Measurements from ENCODE around the gene VWA3A.
A peak's percentile ranks its signal among the peaks of the same experiment; 100 is the strongest.
"Not testable (repeated sequence)": the region's sequence is repeated elsewhere in the genome, so short reads cannot be mapped to it uniquely, and the experiment has no call there.

VWA3A gene

GRCh38 chr16:22092143-22092933 is at the start of gene VWA3A:
Gene VWA3A (plus strand): TSS chr16:22092541. CDS start chr16:22092638, 97 bp downstream.
- DNase-seq = no peak

GRCh38 chr16:22043882-22044281 is 48.5 kb upstream of the VWA3A start:
- not testable (repeated sequence) for DNase-seq

GRCh38 chr16:22045888-22046287 is 46.5 kb upstream of the VWA3A start:
- not testable (repeated sequence) for DNase-seq

- no peak for DNase-seq
These were observed 41.4 kb upstream of the VWA3A start for GRCh38 chr16:22050963-22051362.

GRCh38 chr16:22052980-22053379 is 39.4 kb upstream of the VWA3A start:
- no peak for DNase-seq

- DNase-seq = peak; percentile 54
These were observed 38.4 kb upstream of the VWA3A start for GRCh38 chr16:22053921-22054341.

GRCh38 chr16:22054847-22055590 is 37.3 kb upstream of the VWA3A start:
- DNase-seq = peak; percentile 54

- no peak for DNase-seq
These were observed 36.5 kb upstream of the VWA3A start for GRCh38 chr16:22055881-22056280.

- no peak for DNase-seq
These were observed 28.4 kb upstream of the VWA3A start for GRCh38 chr16:22063888-22064467.

- DNase-seq = no peak
These were observed 27.1 kb upstream of the VWA3A start for GRCh38 chr16:22065252-22065651.

- no peak for DNase-seq
These were observed 21.7 kb upstream of the VWA3A start for GRCh38 chr16:22070361-22071330.

GRCh38 chr16:22071331-22071910 is 20.9 kb upstream of the VWA3A start:
- DNase-seq = no peak

GRCh38 chr16:22073350-22073749 is 19.0 kb upstream of the VWA3A start:
- DNase-seq = no peak

GRCh38 chr16:22075043-22075757 is 17.1 kb upstream of the VWA3A start:
- no peak for DNase-seq

- no peak for DNase-seq
These were observed 16.6 kb upstream of the VWA3A start for GRCh38 chr16:22075776-22076175.

- DNase-seq = peak; percentile 76
These were observed 14.5 kb upstream of the VWA3A start for GRCh38 chr16:22077700-22078313.

- DNase-seq = no peak
These were observed 13.7 kb upstream of the VWA3A start for GRCh38 chr16:22078656-22079055.

- no peak for DNase-seq
These were observed 11.3 kb upstream of the VWA3A start for GRCh38 chr16:22081050-22081449.

GRCh38 chr16:22086440-22086839 is 5.9 kb upstream of the VWA3A start:
- no peak for DNase-seq

GRCh38 chr16:22088642-22089041 is 3.7 kb upstream of the VWA3A start:
- no peak for DNase-seq

GRCh38 chr16:22089910-22090309 is 2.4 kb upstream of the VWA3A start:
- DNase-seq = no peak
